Chondrocyte (in vitro differentiated cells): ENCODE results near the gene DRAM2. TPM values are rescaled to one million over a fixed set of nuclear protein-coding genes. Genes with fewer than 3 reads are reported as not detected.

Source experiments
- DNase-seq: peaks from one replicate; pipeline ENCODE4 v3.0.0; 2021; ENCODE audit warnings: mixed read lengths, low spot score
- H3K27ac Mint-ChIP-seq: one replicate; pipeline ENCODE4 v1.8.0; 2021; ENCODE audit warnings: mild to moderate bottlenecking, moderate library complexity, mixed read lengths; ENCODE audit not compliant: unreplicated experiment
- H3K27me3 Mint-ChIP-seq: 2 replicates; pipeline ENCODE4 v1.8.0; 2021; ENCODE audit warnings: low read depth, mixed read lengths
- H3K36me3 Mint-ChIP-seq: 2 replicates; pipeline ENCODE4 v1.8.0; 2021; ENCODE audit warnings: low read depth, mixed read lengths
- H3K4me1 Mint-ChIP-seq: 2 replicates; pipeline ENCODE4 v1.8.0; 2021; ENCODE audit warnings: low read depth, mild to moderate bottlenecking, mixed read lengths
- H3K4me3 Mint-ChIP-seq: one replicate; pipeline ENCODE4 v1.8.0; 2021; ENCODE audit warnings: mild to moderate bottlenecking, moderate library complexity, mixed read lengths; ENCODE audit not compliant: unreplicated experiment
- H3K9me3 Mint-ChIP-seq: 2 replicates; pipeline ENCODE4 v1.8.0; 2021; ENCODE audit warnings: low read depth, mixed read lengths
- total RNA-seq: library from RNA; stranded (reverse); gene quantifications from 3 replicates; pipeline ENCODE4 v1.2.1, GENCODE V29; 2021
- TF ChIP-seq, protein P1 (sequence below): fragments of 200-600 bp; sonication (generic); IDR thresholded peaks from 2 replicates; pipeline ENCODE4 v1.5.0; 2021; ENCODE audit warnings: antibody characterized with exemption, mild to moderate bottlenecking, moderate library complexity

The DRAM2 gene
- total RNA-seq, 1 donor from 2014 or later = 26.0 TPM

- Mint-ChIP-seq H3K36me3 (peaks cover 42% of the 10 kb centered on the region), H3K27ac (no peak overlapping the region), H3K4me1 (peaks cover 3% of the 10 kb centered on the region), H3K4me3 (no peak overlapping the region), H3K27me3 (no peaks in the 10 kb centered on the region), H3K9me3 (peaks cover 11% of the 10 kb centered on the region)
- TF ChIP-seq, protein P1, sequence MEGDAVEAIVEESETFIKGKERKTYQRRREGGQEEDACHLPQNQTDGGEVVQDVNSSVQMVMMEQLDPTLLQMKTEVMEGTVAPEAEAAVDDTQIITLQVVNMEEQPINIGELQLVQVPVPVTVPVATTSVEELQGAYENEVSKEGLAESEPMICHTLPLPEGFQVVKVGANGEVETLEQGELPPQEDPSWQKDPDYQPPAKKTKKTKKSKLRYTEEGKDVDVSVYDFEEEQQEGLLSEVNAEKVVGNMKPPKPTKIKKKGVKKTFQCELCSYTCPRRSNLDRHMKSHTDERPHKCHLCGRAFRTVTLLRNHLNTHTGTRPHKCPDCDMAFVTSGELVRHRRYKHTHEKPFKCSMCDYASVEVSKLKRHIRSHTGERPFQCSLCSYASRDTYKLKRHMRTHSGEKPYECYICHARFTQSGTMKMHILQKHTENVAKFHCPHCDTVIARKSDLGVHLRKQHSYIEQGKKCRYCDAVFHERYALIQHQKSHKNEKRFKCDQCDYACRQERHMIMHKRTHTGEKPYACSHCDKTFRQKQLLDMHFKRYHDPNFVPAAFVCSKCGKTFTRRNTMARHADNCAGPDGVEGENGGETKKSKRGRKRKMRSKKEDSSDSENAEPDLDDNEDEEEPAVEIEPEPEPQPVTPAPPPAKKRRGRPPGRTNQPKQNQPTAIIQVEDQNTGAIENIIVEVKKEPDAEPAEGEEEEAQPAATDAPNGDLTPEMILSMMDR = no peak
- no peak for DNase-seq
Observed at GRCh38 chr1:111151838-111152237, 11.9 kb upstream of the DRAM2 start.

GRCh38 chr1:111148376-111148881 is 8.5 kb upstream of the DRAM2 start:
- no peak overlapping the region for H3K4me3 Mint-ChIP-seq
- TF ChIP-seq, protein P1 = no peak
- peaks cover 23% of the 10 kb centered on the region for H3K36me3 Mint-ChIP-seq
- H3K27me3 Mint-ChIP-seq = no peaks in the 10 kb centered on the region
- DNase-seq = no peak
- no peak overlapping the region for H3K27ac Mint-ChIP-seq
- H3K9me3 Mint-ChIP-seq = peaks cover 1% of the 10 kb centered on the region
- peaks cover 8% of the 10 kb centered on the region for H3K4me1 Mint-ChIP-seq

DNA sequence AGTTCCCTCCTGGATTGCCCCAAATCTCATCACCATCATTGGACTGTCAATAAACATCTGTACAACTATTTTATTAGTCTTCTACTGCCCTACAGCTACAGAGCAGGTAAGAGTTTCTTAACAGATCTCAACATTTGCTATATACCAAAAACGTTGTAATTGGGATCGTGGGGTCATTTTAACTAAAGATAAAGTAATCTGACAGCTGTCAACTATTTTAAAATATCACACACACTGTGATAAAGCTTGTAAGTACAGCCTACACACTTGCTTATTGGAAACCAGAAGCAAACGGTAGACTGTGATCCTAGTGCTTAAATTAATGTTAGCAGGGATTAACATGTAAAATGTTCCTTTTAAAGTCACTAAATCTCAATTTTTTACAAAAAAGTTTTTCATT is 8.1 kb upstream of the DRAM2 start:
- Mint-ChIP-seq H3K4me3 (no peak overlapping the region), H3K36me3 (peaks cover 18% of the 10 kb centered on the region), H3K27ac (no peak overlapping the region), H3K4me1 (peaks cover 8% of the 10 kb centered on the region), H3K27me3 (no peaks in the 10 kb centered on the region), H3K9me3 (no peaks in the 10 kb centered on the region)
- TF ChIP-seq, protein P1 = no peak
- no peak for DNase-seq

GRCh38 chr1:111145963-111146768 is 6.3 kb upstream of the DRAM2 start:
- TF ChIP-seq, protein P1 = no peak
- DNase-seq = no peak
- no peak overlapping the region for H3K4me3 Mint-ChIP-seq
- H3K4me1 Mint-ChIP-seq = peaks cover 19% of the 10 kb centered on the region
- H3K27ac Mint-ChIP-seq = no peak overlapping the region
- H3K27me3 Mint-ChIP-seq = no peaks in the 10 kb centered on the region
- H3K9me3 Mint-ChIP-seq = no peaks in the 10 kb centered on the region
- H3K36me3 Mint-ChIP-seq = peaks cover 7% of the 10 kb centered on the region

- TF ChIP-seq, protein P1 = no peak
- Mint-ChIP-seq H3K27me3 (no peaks in the 10 kb centered on the region), H3K4me1 (peaks cover 24% of the 10 kb centered on the region), H3K27ac (no peak overlapping the region), H3K9me3 (no peaks in the 10 kb centered on the region), H3K36me3 (peaks cover 7% of the 10 kb centered on the region), H3K4me3 (no peak overlapping the region)
- DNase-seq = no peak
Observed at GRCh38 chr1:111145542-111145941, 5.6 kb upstream of the DRAM2 start.
